ENCODE results near the gene PCSK6. TPM values are rescaled to one million over a fixed set of nuclear protein-coding genes. Genes with fewer than 3 reads are reported as not detected.
A peak's percentile ranks its signal among the peaks of the same experiment; 100 is the strongest.

Gene PCSK6
- total RNA-seq, 4 donors from 2014 or later, result 1.4 to 12.8 (median 6.9) TPM

- DNase-seq, result no peak
- no peaks in the 10 kb centered on the region for H3K36me3 ChIP-seq
- H3K27me3 ChIP-seq, result no peaks in the 10 kb centered on the region
- intact Hi-C loops (cut with DNase I; ENCODE audit: low total_unique reads), result no loop called here
- TF ChIP-seq, protein P1, sequence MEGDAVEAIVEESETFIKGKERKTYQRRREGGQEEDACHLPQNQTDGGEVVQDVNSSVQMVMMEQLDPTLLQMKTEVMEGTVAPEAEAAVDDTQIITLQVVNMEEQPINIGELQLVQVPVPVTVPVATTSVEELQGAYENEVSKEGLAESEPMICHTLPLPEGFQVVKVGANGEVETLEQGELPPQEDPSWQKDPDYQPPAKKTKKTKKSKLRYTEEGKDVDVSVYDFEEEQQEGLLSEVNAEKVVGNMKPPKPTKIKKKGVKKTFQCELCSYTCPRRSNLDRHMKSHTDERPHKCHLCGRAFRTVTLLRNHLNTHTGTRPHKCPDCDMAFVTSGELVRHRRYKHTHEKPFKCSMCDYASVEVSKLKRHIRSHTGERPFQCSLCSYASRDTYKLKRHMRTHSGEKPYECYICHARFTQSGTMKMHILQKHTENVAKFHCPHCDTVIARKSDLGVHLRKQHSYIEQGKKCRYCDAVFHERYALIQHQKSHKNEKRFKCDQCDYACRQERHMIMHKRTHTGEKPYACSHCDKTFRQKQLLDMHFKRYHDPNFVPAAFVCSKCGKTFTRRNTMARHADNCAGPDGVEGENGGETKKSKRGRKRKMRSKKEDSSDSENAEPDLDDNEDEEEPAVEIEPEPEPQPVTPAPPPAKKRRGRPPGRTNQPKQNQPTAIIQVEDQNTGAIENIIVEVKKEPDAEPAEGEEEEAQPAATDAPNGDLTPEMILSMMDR (IDR thresholded peaks at IDR 0.05), result no peak
- no peak for TF ChIP-seq POLR2A (IDR thresholded peaks at IDR 0.05)
- no peak overlapping the region for H3K27ac ChIP-seq
- no peaks in the 10 kb centered on the region for H3K9me3 ChIP-seq
- no peak overlapping the region for H3K4me3 ChIP-seq
- no peaks in the 10 kb centered on the region for H3K4me1 ChIP-seq
Observed at GRCh38 chr15:101532865-101533264, 43.4 kb upstream of the PCSK6 start.

GRCh38 chr15:101531170-101531569 lies 41.7 kb upstream of the PCSK6 start:
- intact Hi-C loops (cut with DNase I; ENCODE audit: low total_unique reads), result no loop called here
- no peak for TF ChIP-seq POLR2A (IDR thresholded peaks at IDR 0.05)
- TF ChIP-seq, protein P1 (IDR thresholded peaks at IDR 0.05), result no peak
- no peaks in the 10 kb centered on the region for H3K36me3 ChIP-seq
- H3K4me3 ChIP-seq, result no peak overlapping the region
- H3K27me3 ChIP-seq, result no peaks in the 10 kb centered on the region
- H3K4me1 ChIP-seq, result no peaks in the 10 kb centered on the region
- no peaks in the 10 kb centered on the region for H3K9me3 ChIP-seq
- DNase-seq, result no peak
- no peak overlapping the region for H3K27ac ChIP-seq

GRCh38 chr15:101530224-101530958 lies 40.9 kb upstream of the PCSK6 start:
- no peak for DNase-seq
- H3K36me3 ChIP-seq, result no peaks in the 10 kb centered on the region
- intact Hi-C loops (cut with DNase I; ENCODE audit: low total_unique reads), result no loop called here
- H3K27ac ChIP-seq, result no peak overlapping the region
- H3K27me3 ChIP-seq, result no peaks in the 10 kb centered on the region
- no peaks in the 10 kb centered on the region for H3K9me3 ChIP-seq
- no peak overlapping the region for H3K4me3 ChIP-seq
- H3K4me1 ChIP-seq, result no peaks in the 10 kb centered on the region
- no peak for TF ChIP-seq POLR2A (IDR thresholded peaks at IDR 0.05)
- TF ChIP-seq, protein P1 (IDR thresholded peaks at IDR 0.05), result no peak

DNA sequence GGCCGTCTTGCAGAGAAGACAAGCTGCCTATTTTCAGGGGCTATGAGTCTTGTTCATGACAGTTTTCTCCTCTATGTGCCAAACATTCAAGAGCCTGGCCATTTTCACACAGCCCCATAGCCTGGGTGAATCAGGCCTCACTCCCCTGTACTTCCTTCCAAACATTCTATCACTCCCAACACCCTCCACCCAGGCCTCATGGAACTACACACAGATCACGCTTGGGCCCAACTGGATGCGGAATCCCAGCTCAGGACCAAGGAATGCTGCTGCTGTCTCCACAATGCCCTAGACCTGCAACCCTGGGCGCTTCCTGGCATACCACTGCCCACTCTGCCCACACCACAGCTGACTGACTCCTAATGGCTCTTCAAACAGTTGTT lies 39.4 kb upstream of the PCSK6 start:
- Histone ChIP-seq H3K4me3 (no peak overlapping the region), H3K27me3 (no peaks in the 10 kb centered on the region), H3K27ac (no peak overlapping the region), H3K36me3 (no peaks in the 10 kb centered on the region), H3K4me1 (no peaks in the 10 kb centered on the region), H3K9me3 (no peaks in the 10 kb centered on the region)
- DNase-seq, result no peak
- no peak for TF ChIP-seq POLR2A (IDR thresholded peaks at IDR 0.05)
- TF ChIP-seq, protein P1 (IDR thresholded peaks at IDR 0.05), result no peak
- intact Hi-C loops (cut with DNase I; ENCODE audit: low total_unique reads), result no loop called here

GRCh38 chr15:101528108-101528916 lies 38.8 kb upstream of the PCSK6 start:
- Histone ChIP-seq H3K27ac (peak overlapping the region; percentile 24 to 43), H3K9me3 (no peaks in the 10 kb centered on the region), H3K27me3 (no peaks in the 10 kb centered on the region), H3K4me1 (no peaks in the 10 kb centered on the region), H3K36me3 (no peaks in the 10 kb centered on the region), H3K4me3 (no peak overlapping the region)
- intact Hi-C loops (cut with DNase I; ENCODE audit: low total_unique reads), result no loop called here
- TF ChIP-seq POLR2A (IDR thresholded peaks at IDR 0.05), result no peak
- TF ChIP-seq, protein P1 (IDR thresholded peaks at IDR 0.05), result no peak
- DNase-seq, result peak; percentile 35 to 43

All from uterus (tissue), 4 donors.